GM21381 (cell line): ENCODE measurements around the gene PROC.
"Not testable (repeated sequence)": the region's sequence is repeated elsewhere in the genome, so short reads cannot be mapped to it uniquely, and the experiment has no call there.

Source experiments
- ATAC-seq: cut with Tn5 transposase; IDR thresholded peaks from one replicate; pipeline ENCODE4 v1.9.1; 2021; ENCODE audit warnings: mild to moderate bottlenecking, moderate library complexity; ENCODE audit not compliant: unreplicated experiment

PROC gene

DNA sequence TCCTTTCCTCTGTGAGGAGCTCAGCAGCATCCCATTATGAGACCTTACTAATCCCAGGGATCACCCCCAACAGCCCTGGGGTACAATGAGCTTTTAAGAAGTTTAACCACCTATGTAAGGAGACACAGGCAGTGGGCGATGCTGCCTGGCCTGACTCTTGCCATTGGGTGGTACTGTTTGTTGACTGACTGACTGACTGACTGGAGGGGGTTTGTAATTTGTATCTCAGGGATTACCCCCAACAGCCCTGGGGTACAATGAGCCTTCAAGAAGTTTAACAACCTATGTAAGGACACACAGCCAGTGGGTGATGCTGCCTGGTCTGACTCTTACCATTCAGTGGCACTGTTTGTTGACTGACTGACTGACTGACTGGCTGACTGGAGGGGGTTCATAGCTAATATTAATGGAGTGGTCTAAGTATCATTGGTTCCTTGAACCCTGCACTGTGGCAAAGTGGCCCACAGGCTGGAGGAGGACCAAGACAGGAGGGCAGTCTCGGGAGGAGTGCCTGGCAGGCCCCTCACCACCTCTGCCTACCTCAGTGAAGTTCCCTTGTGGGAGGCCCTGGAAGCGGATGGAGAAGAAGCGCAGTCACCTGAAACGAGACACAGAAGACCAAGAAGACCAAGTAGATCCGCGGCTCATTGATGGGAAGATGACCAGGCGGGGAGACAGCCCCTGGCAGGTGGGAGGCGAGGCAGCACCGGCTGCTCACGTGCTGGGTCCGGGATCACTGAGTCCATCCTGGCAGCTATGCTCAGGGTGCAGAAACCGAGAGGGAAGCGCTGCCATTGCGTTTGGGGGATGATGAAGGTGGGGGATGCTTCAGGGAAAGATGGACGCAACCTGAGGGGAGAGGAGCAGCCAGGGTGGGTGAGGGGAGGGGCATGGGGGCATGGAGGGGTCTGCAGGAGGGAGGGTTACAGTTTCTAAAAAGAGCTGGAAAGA lies 7.6 kb downstream of the PROC start:
- no peak for ATAC-seq

DNA sequence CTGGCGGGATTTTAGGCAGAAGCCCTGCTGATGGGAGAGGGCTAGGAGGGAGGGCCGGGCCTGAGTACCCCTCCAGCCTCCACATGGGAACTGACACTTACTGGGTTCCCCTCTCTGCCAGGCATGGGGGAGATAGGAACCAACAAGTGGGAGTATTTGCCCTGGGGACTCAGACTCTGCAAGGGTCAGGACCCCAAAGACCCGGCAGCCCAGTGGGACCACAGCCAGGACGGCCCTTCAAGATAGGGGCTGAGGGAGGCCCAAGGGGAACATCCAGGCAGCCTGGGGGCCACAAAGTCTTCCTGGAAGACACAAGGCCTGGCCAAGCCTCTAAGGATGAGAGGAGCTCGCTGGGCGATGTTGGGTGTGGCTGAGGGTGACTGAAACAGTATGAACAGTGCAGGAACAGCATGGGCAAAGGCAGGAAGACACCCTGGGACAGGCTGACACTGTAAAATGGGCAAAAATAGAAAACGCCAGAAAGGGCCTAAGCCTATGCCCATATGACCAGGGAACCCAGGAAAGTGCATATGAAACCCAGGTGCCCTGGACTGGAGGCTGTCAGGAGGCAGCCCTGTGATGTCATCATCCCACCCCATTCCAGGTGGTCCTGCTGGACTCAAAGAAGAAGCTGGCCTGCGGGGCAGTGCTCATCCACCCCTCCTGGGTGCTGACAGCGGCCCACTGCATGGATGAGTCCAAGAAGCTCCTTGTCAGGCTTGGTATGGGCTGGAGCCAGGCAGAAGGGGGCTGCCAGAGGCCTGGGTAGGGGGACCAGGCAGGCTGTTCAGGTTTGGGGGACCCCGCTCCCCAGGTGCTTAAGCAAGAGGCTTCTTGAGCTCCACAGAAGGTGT lies 8.5 kb downstream of the PROC start:
- no peak for ATAC-seq

DNA sequence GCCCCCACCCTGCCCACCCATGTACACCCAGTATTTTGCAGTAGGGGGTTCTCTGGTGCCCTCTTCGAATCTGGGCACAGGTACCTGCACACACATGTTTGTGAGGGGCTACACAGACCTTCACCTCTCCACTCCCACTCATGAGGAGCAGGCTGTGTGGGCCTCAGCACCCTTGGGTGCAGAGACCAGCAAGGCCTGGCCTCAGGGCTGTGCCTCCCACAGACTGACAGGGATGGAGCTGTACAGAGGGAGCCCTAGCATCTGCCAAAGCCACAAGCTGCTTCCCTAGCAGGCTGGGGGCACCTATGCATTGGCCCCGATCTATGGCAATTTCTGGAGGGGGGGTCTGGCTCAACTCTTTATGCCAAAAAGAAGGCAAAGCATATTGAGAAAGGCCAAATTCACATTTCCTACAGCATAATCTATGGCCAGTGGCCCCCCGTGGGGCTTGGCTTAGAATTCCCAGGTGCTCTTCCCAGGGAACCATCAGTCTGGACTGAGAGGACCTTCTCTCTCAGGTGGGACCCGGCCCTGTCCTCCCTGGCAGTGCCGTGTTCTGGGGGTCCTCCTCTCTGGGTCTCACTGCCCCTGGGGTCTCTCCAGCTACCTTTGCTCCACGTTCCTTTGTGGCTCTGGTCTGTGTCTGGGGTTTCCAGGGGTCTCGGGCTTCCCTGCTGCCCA lies 9.3 kb downstream of the PROC start:
- no peak for ATAC-seq

DNA sequence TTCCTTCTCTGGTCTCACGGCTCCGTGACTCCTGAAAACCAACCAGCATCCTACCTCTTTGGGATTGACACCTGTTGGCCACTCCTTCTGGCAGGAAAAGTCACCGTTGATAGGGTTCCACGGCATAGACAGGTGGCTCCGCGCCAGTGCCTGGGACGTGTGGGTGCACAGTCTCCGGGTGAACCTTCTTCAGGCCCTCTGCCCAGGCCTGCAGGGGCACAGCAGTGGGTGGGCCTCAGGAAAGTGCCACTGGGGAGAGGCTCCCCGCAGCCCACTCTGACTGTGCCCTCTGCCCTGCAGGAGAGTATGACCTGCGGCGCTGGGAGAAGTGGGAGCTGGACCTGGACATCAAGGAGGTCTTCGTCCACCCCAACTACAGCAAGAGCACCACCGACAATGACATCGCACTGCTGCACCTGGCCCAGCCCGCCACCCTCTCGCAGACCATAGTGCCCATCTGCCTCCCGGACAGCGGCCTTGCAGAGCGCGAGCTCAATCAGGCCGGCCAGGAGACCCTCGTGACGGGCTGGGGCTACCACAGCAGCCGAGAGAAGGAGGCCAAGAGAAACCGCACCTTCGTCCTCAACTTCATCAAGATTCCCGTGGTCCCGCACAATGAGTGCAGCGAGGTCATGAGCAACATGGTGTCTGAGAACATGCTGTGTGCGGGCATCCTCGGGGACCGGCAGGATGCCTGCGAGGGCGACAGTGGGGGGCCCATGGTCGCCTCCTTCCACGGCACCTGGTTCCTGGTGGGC lies 10.0 kb downstream of the PROC start:
- no peak for ATAC-seq

- ATAC-seq, result no peak
Measured at GRCh38 chr2:127428815-127429109, 10.5 kb downstream of the PROC start.

DNA sequence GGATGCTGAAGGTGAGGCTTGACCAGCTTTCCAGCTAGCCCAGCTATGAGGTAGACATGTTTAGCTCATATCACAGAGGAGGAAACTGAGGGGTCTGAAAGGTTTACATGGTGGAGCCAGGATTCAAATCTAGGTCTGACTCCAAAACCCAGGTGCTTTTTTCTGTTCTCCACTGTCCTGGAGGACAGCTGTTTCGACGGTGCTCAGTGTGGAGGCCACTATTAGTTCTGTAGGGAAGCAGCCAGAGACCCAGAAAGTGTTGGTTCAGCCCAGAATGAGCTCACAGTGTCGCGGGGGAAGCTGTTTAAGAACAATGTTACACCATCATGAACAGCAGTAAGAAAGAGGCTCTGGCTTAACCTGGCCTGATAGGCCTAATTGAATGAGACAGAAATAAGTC lies 11.1 kb downstream of the PROC start:
- no peak for ATAC-seq

DNA sequence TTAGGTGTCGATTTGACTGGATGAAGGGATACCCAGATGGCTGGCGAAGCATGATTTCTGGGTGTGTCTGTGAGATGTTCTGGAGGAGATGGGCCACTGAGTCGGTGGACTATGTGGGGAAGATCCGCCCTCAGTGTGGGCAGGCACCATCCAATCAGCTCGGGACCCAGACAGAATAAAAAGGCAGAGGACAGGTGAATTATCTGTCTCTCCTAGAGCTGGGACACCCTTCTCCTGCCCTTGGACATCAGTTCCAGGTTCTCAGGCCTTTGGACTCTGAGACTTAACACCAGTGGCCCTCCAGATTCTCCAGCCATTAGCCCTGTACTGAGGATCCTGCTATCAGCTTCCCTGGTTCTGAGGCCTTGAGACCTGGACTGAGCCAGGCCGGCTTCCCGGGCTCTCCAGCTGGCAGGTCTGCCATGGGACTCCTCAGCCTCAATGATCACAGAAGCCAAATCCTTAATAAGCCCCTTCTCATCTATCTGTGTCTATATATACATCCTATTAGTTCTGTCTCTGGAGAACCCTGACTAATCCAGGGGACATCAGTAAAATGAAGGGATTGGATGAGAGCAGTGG lies 11.7 kb downstream of the PROC start:
- no peak for ATAC-seq

DNA sequence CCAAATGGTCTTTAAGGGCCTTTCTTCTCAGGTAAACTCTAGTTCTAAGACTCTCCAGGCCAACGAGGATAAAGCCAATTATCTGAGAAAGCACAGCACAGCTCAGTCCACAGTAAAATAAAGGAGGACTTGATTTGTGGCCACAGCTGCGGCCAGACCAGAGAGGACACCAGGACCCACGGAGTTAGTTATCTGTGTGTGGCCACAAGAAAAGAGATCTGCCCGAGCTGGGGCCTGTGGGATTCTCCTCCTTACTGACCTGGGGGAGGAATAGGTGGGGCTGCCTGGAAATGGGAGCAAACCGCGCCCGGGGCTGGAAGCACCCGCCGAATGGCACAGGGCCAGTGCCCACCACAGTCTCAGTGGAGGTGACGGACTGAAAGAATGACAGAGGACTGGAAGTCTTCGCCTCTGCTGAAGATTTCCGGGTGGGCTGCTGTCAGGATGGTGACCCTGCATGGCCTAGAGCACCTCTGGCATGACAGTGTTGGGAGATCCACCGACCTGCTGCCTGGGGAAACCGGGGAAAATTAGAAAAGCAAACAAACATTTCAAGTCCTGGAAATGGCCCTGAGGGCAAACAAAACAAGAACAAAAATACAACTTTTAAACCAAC lies 13.3 kb downstream of the PROC start:
- no peak for ATAC-seq

DNA sequence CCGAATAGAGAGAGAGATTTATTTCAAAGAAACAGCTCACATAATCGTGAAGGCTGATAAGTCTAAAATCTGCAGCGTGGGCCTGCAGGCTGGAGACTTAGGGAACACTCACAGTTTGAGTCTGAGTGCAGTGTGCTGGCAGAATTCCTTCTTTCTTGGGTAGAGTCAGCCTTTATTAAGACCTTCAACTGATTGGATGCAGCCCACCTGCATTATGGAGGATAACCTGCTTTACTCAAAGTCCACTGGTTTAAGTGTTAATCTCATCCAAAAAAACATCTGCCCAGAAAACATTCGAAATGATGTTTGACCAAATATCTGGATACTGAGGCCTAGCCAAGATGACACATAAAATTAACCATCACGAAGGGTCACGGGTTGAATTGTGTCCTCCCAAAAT lies 16.3 kb downstream of the PROC start:
- ATAC-seq, result no peak

DNA sequence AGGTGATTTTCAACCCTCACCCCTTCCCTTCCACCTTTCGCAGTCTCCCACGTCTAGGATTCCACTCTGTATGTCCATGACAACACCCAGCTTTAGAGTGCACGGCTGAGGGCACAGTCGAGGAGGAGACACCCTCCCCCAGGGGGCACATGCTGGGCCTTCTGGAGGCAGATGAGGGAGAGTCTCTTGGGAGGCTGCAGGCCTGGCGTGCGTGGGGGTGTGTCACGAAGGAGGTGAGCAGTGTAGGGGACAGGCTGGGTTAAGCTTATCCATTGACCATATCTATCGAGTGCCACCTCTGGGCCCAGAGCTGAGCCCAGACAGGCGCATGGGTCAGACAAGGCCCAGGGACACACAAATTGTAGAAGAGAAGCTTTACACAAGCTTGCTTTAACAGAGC lies 18.8 kb downstream of the PROC start:
- ATAC-seq, result no peak

GRCh38 chr2:127437781-127438726 lies 19.8 kb downstream of the PROC start:
- ATAC-seq, result no peak

DNA sequence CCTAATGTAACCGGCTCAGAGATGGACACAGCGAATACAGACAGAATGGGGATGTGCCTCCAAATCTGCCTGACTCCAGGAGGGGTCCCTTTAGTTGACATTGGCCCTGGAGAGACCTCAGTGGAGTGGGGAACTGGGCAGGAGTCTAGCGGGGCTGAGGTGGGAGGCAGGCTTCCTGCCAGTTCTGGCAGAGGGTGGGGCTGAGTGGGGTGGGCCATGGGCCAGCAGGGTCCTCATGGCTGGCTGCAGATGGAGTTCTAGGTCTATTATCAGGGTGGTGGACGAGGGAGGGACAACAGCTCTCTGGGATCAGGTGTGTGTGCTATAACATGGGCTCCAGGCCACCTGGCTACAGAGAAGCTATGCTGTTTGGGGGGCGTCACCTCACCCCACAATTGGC lies 21.1 kb downstream of the PROC start:
- ATAC-seq, result no peak

GRCh38 chr2:127448526-127448925 lies 30.3 kb downstream of the PROC start:
- no peak for ATAC-seq

DNA sequence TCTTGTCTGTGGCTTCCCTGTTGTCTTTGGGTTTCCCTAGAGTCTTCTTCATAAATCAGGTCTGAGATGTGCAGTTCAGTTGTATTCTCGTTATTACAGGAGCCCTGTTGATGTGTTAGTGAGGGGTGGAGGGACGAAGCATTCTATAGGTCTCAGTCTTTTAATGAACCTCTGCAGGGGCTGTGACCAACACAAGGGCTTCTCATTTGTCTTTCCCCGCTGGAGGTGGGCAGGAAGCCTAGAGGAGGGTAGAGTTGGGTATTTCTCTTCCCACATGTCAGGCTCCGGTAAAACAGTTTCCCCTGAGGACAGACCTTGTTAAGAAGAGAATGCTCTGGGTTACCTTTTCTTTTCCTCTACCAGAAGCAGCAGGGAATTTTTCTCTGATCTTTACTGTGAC lies 31.2 kb downstream of the PROC start:
- no peak for ATAC-seq

DNA sequence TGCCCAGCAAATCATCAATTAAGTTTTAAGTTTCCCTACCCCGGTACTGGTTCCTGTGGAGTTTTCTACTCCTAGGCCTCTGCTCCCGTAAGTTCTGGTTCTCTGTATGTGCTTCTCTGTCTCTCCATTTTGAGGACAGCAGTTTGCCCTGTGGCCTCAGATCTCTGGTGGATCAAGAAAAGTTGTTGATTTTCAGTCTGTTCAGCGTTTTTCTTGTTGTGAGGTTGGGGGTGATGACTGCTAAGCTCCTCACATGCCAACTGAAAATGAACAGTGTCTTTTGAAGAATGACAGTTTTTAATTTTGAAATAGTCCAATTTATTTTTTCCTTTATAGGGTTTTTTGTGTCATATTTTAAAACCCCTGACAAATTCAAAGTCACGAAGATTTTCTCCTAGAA lies 31.7 kb downstream of the PROC start:
- no peak for ATAC-seq

- no peak for ATAC-seq
Measured at GRCh38 chr2:127451981-127452380, 33.8 kb downstream of the PROC start.

GRCh38 chr2:127452423-127452822 lies 34.2 kb downstream of the PROC start:
- ATAC-seq, result not testable (repeated sequence)

- ATAC-seq, result no peak
Measured at GRCh38 chr2:127453013-127453391, 34.8 kb downstream of the PROC start.
